HEK293 (cell line): Measurements from ENCODE around the gene ERAP2.

Source experiments
- EGR2 ChIP-seq: fragments of 450-650 bp; formaldehyde crosslinking; IDR thresholded peaks from 2 replicates; pipeline ENCODE4 v1.5.1; 2016; ENCODE audit warnings: low read depth, missing biosample characterization, missing genetic modification characterization
- GLI4 ChIP-seq: fragments of 450-650 bp; formaldehyde crosslinking; IDR thresholded peaks from 2 replicates; pipeline ENCODE4 v1.5.1; 2016; ENCODE audit warnings: missing biosample characterization, missing genetic modification characterization
- KLF1 ChIP-seq: fragments of 450-650 bp; formaldehyde crosslinking; IDR thresholded peaks from 2 replicates; pipeline ENCODE4 v1.5.1; 2016; ENCODE audit warnings: missing biosample characterization, missing genetic modification characterization
- RBAK ChIP-seq: fragments of 450-650 bp; formaldehyde crosslinking; IDR thresholded peaks from 2 replicates; pipeline ENCODE4 v1.5.1; 2016; ENCODE audit warnings: missing biosample characterization, missing genetic modification characterization
- WT1 ChIP-seq: fragments of 450-650 bp; formaldehyde crosslinking; IDR thresholded peaks from 2 replicates; pipeline ENCODE4 v1.5.1; 2016; ENCODE audit warnings: missing biosample characterization, missing genetic modification characterization
- ZBTB8A ChIP-seq: fragments of 450-650 bp; formaldehyde crosslinking; IDR thresholded peaks from 2 replicates; pipeline ENCODE4 v1.5.1; 2016; ENCODE audit warnings: missing biosample characterization, missing genetic modification characterization
- ZNF133 ChIP-seq: fragments of 450-650 bp; formaldehyde crosslinking; IDR thresholded peaks from 2 replicates; pipeline ENCODE4 v1.5.1; 2016; ENCODE audit warnings: missing biosample characterization, missing genetic modification characterization
- ZNF146 ChIP-seq: fragments of 450-650 bp; formaldehyde crosslinking; IDR thresholded peaks from 2 replicates; pipeline ENCODE4 v1.5.1; 2016; ENCODE audit warnings: missing biosample characterization, missing genetic modification characterization
- ZNF174 ChIP-seq: fragments of 450-650 bp; formaldehyde crosslinking; IDR thresholded peaks from 2 replicates; pipeline ENCODE4 v1.5.0; 2017; ENCODE audit warnings: missing biosample characterization, mild to moderate bottlenecking, missing genetic modification characterization
- ZNF2 ChIP-seq: fragments of 450-650 bp; formaldehyde crosslinking; IDR thresholded peaks from 2 replicates; pipeline ENCODE4 v1.5.1; 2016; ENCODE audit warnings: missing biosample characterization, missing genetic modification characterization
- ZNF266 ChIP-seq: fragments of 450-650 bp; formaldehyde crosslinking; IDR thresholded peaks from 2 replicates; pipeline ENCODE4 v1.5.1; 2016; ENCODE audit warnings: missing biosample characterization, missing genetic modification characterization, low read depth
- ZNF324 ChIP-seq: fragments of 450-650 bp; formaldehyde crosslinking; IDR thresholded peaks from 2 replicates; pipeline ENCODE4 v1.5.1; 2016; ENCODE audit warnings: missing biosample characterization, missing genetic modification characterization
- ZNF350 ChIP-seq: fragments of 450-650 bp; formaldehyde crosslinking; IDR thresholded peaks from 2 replicates; pipeline ENCODE4 v1.5.0; 2017; ENCODE audit warnings: missing biosample characterization, mild to moderate bottlenecking, missing genetic modification characterization
- ZNF416 ChIP-seq: fragments of 450-650 bp; formaldehyde crosslinking; IDR thresholded peaks from 2 replicates; pipeline ENCODE4 v1.5.1; 2016; ENCODE audit warnings: missing biosample characterization, missing genetic modification characterization
- ZNF433 ChIP-seq: fragments of 450-650 bp; formaldehyde crosslinking; IDR thresholded peaks from 2 replicates; pipeline ENCODE4 v1.5.1; 2016; ENCODE audit warnings: missing biosample characterization, missing genetic modification characterization, low read depth
- ZNF530 ChIP-seq: fragments of 450-650 bp; formaldehyde crosslinking; IDR thresholded peaks from 2 replicates; pipeline ENCODE4 v1.5.1; 2016; ENCODE audit warnings: low read depth, missing biosample characterization, missing genetic modification characterization
- ZNF544 ChIP-seq: fragments of 450-650 bp; formaldehyde crosslinking; IDR thresholded peaks from 2 replicates; pipeline ENCODE4 v1.5.0; 2017; ENCODE audit warnings: missing biosample characterization, missing genetic modification characterization
- ZNF624 ChIP-seq: fragments of 450-650 bp; formaldehyde crosslinking; IDR thresholded peaks from 2 replicates; pipeline ENCODE4 v1.5.1; 2017; ENCODE audit warnings: missing biosample characterization, missing genetic modification characterization
- ZNF654 ChIP-seq: fragments of 450-650 bp; formaldehyde crosslinking; IDR thresholded peaks from 2 replicates; pipeline ENCODE4 v1.5.1; 2016; ENCODE audit warnings: low read depth, missing biosample characterization, missing genetic modification characterization
- ZNF664 ChIP-seq: fragments of 450-650 bp; formaldehyde crosslinking; IDR thresholded peaks from 2 replicates; pipeline ENCODE4 v1.5.1; 2016; ENCODE audit warnings: missing biosample characterization, missing genetic modification characterization
- ZNF747 ChIP-seq: fragments of 450-650 bp; formaldehyde crosslinking; IDR thresholded peaks from 2 replicates; pipeline ENCODE4 v1.5.1; 2016; ENCODE audit warnings: missing biosample characterization, missing genetic modification characterization
- ZNF777 ChIP-seq: fragments of 450-650 bp; formaldehyde crosslinking; IDR thresholded peaks from 2 replicates; pipeline ENCODE4 v1.5.1; 2017; ENCODE audit warnings: missing biosample characterization, missing genetic modification characterization, borderline replicate concordance
- ZSCAN16 ChIP-seq: fragments of 450-650 bp; formaldehyde crosslinking; IDR thresholded peaks from 2 replicates; pipeline ENCODE4 v1.5.1; 2016; ENCODE audit warnings: missing biosample characterization, missing genetic modification characterization
- TF ChIP-seq, protein P1 (sequence below): fragments of 450-650 bp; formaldehyde crosslinking; IDR thresholded peaks from 2 replicates; pipeline ENCODE4 v1.5.1; 2016; ENCODE audit warnings: missing biosample characterization, missing genetic modification characterization
- TF ChIP-seq, protein P2 (sequence below): fragments of 450-650 bp; formaldehyde crosslinking; IDR thresholded peaks from 2 replicates; pipeline ENCODE4 v1.5.1; 2016; ENCODE audit warnings: missing biosample characterization, missing genetic modification characterization
- TF ChIP-seq, protein P3 (sequence below): IDR thresholded peaks from 2 replicates; pipeline ENCODE4 v1.6.1; 2011; ENCODE audit warnings: mild to moderate bottlenecking, low read depth, low read length, borderline replicate concordance
- TF ChIP-seq, protein P4 (sequence below): fragments of 450-650 bp; formaldehyde crosslinking; IDR thresholded peaks from 2 replicates; pipeline ENCODE4 v1.5.1; 2017; ENCODE audit warnings: missing biosample characterization, missing genetic modification characterization
- TF ChIP-seq, protein P5 (sequence below): fragments of 450-650 bp; formaldehyde crosslinking; conservative IDR thresholded peaks from 2 replicates; pipeline ENCODE4 v1.5.1; 2016; ENCODE audit warnings: low read depth, missing biosample characterization, missing genetic modification characterization

Gene ERAP2

DNA sequence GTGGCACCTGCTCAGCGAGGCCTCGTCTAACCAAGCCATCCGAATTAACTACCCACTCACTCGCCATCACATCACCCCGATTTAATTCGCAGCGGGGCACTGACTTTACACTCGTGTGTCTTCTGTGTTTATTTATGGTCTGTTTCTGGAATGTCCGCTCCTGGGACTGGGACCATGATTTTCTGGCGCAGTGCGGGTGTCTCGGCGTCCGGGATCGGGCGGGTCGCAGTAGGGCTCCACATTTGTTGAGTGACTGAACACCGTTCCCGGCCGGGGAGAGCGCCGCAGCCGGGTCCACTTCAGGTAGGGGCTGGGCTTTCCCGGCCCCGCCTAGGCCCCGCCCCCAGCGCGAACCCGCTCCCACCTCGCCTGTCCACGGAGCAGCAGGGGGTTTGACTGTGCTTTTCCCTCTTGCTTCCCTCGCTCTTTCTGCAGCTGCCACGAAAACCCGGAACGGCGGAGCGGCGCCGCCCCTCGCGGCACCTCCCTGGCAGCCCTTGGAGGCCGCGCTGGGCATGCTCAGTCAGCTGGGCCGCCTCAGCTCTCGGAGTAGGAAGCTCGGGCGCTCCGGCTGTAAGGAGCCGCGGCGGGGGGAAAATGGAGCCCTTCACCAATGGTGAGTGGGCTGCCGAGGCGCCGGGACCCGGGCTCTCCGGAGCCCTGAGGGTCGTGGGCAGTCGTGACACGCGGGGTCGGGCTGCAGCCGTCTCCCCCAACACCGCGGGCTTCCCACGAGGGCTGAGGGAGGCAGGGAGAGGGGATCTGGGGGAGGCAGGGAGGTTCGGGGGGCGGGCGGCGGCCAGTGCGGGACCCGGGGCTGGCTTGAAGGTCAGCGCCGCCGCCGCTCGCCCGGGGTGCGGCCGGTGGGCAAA lies 59.5 kb downstream of the ERAP2 start, which contains the start of gene LNPEP (continued):
- TF ChIP-seq ZNF416 (tag by site-specific recombination) (no peak), ZNF324 (tag by site-specific recombination) (peak; percentile 79), WT1 (peak; percentile 83), ZBTB8A (tag by site-specific recombination) (peak; percentile 97), RBAK (tag by site-specific recombination) (no peak), ZNF433 (tag by site-specific recombination) (no peak), ZNF624 (no peak), ZNF654 (tag by site-specific recombination) (no peak), ZSCAN16 (tag by site-specific recombination) (no peak), ZNF777 (tag by site-specific recombination) (peak; percentile 76; the same call in 1 of the 2 replicates), ZNF530 (tag by site-specific recombination) (no peak), ZNF133 (no peak), ZNF2 (tag by site-specific recombination) (peak; percentile 81), ZNF544 (tag by site-specific recombination) (no peak), ZNF350 (tag by site-specific recombination) (no peak), ZNF174 (tag by site-specific recombination) (no peak), ZNF747 (tag by site-specific recombination) (no peak), ZNF664 (tag by site-specific recombination) (no peak), ZNF146 (tag by site-specific recombination) (no peak), GLI4 (peak; percentile 19; the same call in 1 of the 2 replicates), ZNF266 (tag by site-specific recombination) (no peak), EGR2 (tag by site-specific recombination) (peak; percentile 62), KLF1 (tag by site-specific recombination) (peak; percentile 89)
- TF ChIP-seq, protein P1, sequence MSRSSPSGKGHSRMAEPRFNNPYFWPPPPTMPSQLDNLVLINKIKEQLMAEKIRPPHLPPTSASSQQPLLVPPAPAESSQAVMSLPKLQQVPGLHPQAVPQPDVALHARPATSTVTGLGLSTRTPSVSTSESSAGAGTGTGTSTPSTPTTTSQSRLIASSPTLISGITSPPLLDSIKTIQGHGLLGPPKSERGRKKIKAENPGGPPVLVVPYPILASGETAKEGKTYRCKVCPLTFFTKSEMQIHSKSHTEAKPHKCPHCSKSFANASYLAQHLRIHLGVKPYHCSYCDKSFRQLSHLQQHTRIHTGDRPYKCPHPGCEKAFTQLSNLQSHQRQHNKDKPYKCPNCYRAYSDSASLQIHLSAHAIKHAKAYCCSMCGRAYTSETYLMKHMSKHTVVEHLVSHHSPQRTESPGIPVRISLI: no peak
- TF ChIP-seq, protein P2, sequence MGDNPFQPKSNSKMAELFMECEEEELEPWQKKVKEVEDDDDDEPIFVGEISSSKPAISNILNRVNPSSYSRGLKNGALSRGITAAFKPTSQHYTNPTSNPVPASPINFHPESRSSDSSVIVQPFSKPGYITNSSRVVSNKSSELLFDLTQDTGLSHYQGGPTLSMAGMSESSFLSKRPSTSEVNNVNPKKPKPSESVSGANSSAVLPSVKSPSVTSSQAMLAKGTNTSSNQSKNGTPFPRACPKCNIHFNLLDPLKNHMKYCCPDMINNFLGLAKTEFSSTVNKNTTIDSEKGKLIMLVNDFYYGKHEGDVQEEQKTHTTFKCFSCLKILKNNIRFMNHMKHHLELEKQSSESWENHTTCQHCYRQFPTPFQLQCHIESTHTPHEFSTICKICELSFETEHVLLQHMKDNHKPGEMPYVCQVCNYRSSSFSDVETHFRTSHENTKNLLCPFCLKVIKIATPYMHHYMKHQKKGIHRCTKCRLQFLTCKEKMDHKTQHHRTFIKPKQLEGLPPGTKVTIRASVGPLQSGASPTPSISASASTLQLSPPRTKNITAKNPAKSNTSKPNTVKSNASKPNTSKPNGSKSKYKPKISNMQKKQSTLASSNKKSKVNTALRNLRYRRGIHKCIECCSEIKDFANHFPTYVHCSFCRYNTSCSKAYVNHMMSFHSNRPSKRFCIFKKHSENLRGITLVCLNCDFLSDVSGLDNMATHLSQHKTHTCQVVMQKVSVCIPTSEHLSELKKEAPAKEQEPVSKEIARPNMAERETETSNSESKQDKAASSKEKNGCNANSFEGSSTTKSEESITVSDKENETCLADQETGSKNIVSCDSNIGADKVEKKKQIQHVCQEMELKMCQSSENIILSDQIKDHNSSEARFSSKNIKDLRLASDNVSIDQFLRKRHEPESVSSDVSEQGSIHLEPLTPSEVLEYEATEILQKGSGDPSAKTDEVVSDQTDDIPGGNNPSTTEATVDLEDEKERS (tag by site-specific recombination): no peak
- TF ChIP-seq, protein P3, sequence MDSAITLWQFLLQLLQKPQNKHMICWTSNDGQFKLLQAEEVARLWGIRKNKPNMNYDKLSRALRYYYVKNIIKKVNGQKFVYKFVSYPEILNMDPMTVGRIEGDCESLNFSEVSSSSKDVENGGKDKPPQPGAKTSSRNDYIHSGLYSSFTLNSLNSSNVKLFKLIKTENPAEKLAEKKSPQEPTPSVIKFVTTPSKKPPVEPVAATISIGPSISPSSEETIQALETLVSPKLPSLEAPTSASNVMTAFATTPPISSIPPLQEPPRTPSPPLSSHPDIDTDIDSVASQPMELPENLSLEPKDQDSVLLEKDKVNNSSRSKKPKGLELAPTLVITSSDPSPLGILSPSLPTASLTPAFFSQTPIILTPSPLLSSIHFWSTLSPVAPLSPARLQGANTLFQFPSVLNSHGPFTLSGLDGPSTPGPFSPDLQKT: no peak
- TF ChIP-seq, protein P4, sequence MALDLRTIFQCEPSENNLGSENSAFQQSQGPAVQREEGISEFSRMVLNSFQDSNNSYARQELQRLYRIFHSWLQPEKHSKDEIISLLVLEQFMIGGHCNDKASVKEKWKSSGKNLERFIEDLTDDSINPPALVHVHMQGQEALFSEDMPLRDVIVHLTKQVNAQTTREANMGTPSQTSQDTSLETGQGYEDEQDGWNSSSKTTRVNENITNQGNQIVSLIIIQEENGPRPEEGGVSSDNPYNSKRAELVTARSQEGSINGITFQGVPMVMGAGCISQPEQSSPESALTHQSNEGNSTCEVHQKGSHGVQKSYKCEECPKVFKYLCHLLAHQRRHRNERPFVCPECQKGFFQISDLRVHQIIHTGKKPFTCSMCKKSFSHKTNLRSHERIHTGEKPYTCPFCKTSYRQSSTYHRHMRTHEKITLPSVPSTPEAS (tag by site-specific recombination): no peak
- TF ChIP-seq, protein P5, sequence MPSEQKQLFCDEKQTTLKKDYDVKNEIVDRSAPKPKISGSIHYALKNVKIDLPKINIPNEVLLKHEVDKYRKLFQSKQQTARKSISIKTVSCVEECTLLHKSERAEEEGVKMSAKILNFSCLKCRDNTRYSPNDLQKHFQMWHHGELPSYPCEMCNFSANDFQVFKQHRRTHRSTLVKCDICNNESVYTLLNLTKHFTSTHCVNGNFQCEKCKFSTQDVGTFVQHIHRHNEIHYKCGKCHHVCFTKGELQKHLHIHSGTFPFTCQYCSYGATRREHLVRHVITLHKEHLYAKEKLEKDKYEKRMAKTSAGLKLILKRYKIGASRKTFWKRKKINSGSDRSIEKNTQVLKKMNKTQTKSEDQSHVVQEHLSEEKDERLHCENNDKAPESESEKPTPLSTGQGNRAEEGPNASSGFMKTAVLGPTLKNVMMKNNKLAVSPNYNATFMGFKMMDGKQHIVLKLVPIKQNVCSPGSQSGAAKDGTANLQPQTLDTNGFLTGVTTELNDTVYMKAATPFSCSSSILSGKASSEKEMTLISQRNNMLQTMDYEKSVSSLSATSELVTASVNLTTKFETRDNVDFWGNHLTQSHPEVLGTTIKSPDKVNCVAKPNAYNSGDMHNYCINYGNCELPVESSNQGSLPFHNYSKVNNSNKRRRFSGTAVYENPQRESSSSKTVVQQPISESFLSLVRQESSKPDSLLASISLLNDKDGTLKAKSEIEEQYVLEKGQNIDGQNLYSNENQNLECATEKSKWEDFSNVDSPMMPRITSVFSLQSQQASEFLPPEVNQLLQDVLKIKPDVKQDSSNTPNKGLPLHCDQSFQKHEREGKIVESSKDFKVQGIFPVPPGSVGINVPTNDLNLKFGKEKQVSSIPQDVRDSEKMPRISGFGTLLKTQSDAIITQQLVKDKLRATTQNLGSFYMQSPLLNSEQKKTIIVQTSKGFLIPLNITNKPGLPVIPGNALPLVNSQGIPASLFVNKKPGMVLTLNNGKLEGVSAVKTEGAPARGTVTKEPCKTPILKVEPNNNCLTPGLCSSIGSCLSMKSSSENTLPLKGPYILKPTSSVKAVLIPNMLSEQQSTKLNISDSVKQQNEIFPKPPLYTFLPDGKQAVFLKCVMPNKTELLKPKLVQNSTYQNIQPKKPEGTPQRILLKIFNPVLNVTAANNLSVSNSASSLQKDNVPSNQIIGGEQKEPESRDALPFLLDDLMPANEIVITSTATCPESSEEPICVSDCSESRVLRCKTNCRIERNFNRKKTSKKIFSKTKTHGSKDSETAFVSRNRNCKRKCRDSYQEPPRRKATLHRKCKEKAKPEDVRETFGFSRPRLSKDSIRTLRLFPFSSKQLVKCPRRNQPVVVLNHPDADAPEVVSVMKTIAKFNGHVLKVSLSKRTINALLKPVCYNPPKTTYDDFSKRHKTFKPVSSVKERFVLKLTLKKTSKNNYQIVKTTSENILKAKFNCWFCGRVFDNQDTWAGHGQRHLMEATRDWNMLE: no peak
